ENCODE data around the gene VSIG2. TPM values are rescaled to one million over a fixed set of nuclear protein-coding genes. Genes with fewer than 3 reads are reported as not detected.
A peak's percentile ranks its signal among the peaks of the same experiment; 100 is the strongest.

Gene VSIG2
- total and polyA plus RNA-seq, 2 donors (not counting 3 experiments of a cell fraction or from before 2014, with no cell fraction given) = 1.2 to 7.0 TPM

DNA sequence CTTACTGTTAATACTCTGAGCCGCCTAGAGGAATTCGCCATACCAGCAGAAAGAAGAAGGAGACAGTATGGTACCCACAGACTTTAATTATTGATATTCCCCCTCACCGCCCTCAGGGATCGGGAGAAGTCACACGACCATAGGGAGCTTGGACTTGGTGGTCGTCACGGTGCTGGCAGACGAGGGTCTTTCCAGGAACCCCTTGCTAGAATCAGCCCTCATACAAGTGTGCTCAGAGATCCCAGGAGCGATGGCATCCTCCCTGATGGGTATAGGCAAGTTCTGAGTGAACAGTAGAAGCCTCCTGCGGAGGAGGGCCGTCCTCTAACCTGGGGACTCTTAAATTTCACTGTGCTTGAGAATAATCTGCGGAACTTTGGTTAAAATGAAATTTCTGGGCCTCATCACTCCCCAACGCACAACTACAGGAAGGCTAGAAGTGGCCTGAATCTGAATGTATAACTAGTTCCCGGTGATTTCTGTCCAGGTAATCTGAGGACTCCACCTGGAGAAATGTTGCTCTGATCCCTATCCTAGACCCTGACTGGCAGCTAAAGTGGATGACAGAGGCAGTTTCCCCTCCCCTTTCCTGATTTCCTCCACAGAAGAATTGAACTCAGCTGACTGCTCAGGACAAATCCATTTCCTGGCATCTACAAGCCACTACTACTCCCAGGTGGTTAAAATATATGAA, 4.5 kb downstream of the VSIG2 start:
- Histone ChIP-seq H3K9ac (replicated peaks; ENCODE audit: extremely low read depth, insufficient read depth, low read length) (peak overlapping the region; percentile 27), H3K4me3 (replicated peaks in 1 of 3; ENCODE audit: insufficient read depth in 1 of 3, low read depth in 1 of 3, low read length in 3 of 3) (no peak overlapping the region), H3K27me3 (ENCODE audit: control insufficient read depth in 2 of 2, insufficient read depth in 2 of 2, low read length in 2 of 2) (no peaks in the 10 kb centered on the region), H2AFZ (ENCODE audit: low read depth, low read length) (no peak overlapping the region), H3K27ac (ENCODE audit: insufficient read depth, low read depth, low read length) (peak overlapping the region; percentile 70), H3K9me3 (replicated peaks; ENCODE audit: control insufficient read depth, insufficient read depth, low read length) (no peaks in the 10 kb centered on the region), H4K20me1 (replicated peaks; ENCODE audit: control insufficient read depth, extremely low read depth, insufficient read depth, low read length) (no peaks in the 10 kb centered on the region), H3K79me2 (ENCODE audit: control insufficient read depth, insufficient read depth, low read length) (no peaks in the 10 kb centered on the region), H3K9me1 (replicated peaks; ENCODE audit: control insufficient read depth, extremely low read depth, insufficient read depth, low read length) (no peaks in the 10 kb centered on the region), H3K4me2 (ENCODE audit: insufficient read depth, low read length) (peak overlapping the region; percentile 13), H3K4me1 (ENCODE audit: control insufficient read depth, extremely low read depth, insufficient read depth, low read length) (peaks cover 40% of the 10 kb centered on the region), H3K36me3 (ENCODE audit: control insufficient read depth in 2 of 2, extremely low read depth in 1 of 2, insufficient read depth in 2 of 2, low read length in 2 of 2) (peaks cover 2 to 3% of the 10 kb centered on the region in 2 experiments)
- no peak for TF ChIP-seq POLR2AphosphoS5 (IDR thresholded peaks at IDR 0.05; ENCODE audit: insufficient read depth, low read depth, low read length)
- no peak for TF ChIP-seq CTCF (IDR thresholded peaks at IDR 0.05; ENCODE audit: extremely low read depth in 1 of 2, insufficient read depth in 1 of 2, low read depth in 1 of 2, low read length in 2 of 2)
- peak; percentile 19 for TF ChIP-seq FOS (IDR thresholded peaks at IDR 0.05; ENCODE audit: borderline replicate concordance, insufficient read depth, low read length)
- TF ChIP-seq POLR2A (IDR thresholded peaks at IDR 0.05; ENCODE audit: low read depth, low read length) = peak; percentile 10
- DNase-seq (ENCODE audit: low read depth, low spot score) (peak; percentile 50), FAIRE-seq (no peak)
- dilution Hi-C loops (cut with MboI; ENCODE audit: extremely low pct_ligation_motif_present, low sequenced_read_pairs) = no loop called here
- ChIA-PET CTCF (interaction anchor here (1.0 to 16.9 kb wide), 17 partner anchors 13 to 129 kb away, joined by 3 to 301 read pairs (median 7); partner anchors contain the start of genes ESAM, MSANTD2, ROBO3 and SIAE), POLR2A (interaction anchor here (1.1 to 5.0 kb wide), 5 partner anchors 12 to 77 kb away, joined by 3 to 67 read pairs (median 9); partner anchors contain the start of genes SIAE and SPA17)
- BruUV-seq (replicated peaks) = no TSS peak
- intact Hi-C loops (cut with micrococcal nuclease) = loop anchor here (1.0 kb wide), 1 partner anchor 12 kb away; no protein-coding TSS in a partner anchor
